CD4-positive, alpha-beta T cell treated with Interleukin-17A for 1 hour (primary cell): ENCODE data around the gene NLGN4X.

ENCODE experiments used
- DNase-seq: peaks from one replicate; pipeline ENCODE4 v3.0.0-alpha.2; 2020

The NLGN4X gene

GRCh38 chrX:5842601-5843000 lies 386.1 kb downstream of the NLGN4X start:
- DNase-seq = no peak
